GM10248 (cell line): ENCODE measurements around the gene PIP4K2A.

ENCODE experiments used
- CTCF ChIA-PET: fragments of 300-600 bp; sonication (Branson Sonifier 250); formaldehyde crosslinking; extraction: SDS; loops from one replicate; lab custom pipeline; 2021; ENCODE audit warnings: antibody characterized with exemption; lab: Yijun Ruan, JAX
- POLR2A ChIA-PET: fragments of 350-650 bp; sonication (Branson Sonifier 250); formaldehyde crosslinking; extraction: SDS; loops from one replicate; lab custom pipeline; 2020; ENCODE audit warnings: antibody characterized with exemption; lab: Yijun Ruan, JAX
- DNase-seq: peaks from one replicate; pipeline ENCODE4 v3.0.0; 2012; ENCODE audit errors: extremely low spot score
- TF ChIP-seq, protein P1 (sequence below): IDR thresholded peaks from 2 replicates; pipeline ENCODE4 v1.5.1; 2012; ENCODE audit warnings: mild to moderate bottlenecking, low read depth; ENCODE audit errors: extremely low read depth, missing control alignments, control extremely low read depth

The PIP4K2A gene

DNA sequence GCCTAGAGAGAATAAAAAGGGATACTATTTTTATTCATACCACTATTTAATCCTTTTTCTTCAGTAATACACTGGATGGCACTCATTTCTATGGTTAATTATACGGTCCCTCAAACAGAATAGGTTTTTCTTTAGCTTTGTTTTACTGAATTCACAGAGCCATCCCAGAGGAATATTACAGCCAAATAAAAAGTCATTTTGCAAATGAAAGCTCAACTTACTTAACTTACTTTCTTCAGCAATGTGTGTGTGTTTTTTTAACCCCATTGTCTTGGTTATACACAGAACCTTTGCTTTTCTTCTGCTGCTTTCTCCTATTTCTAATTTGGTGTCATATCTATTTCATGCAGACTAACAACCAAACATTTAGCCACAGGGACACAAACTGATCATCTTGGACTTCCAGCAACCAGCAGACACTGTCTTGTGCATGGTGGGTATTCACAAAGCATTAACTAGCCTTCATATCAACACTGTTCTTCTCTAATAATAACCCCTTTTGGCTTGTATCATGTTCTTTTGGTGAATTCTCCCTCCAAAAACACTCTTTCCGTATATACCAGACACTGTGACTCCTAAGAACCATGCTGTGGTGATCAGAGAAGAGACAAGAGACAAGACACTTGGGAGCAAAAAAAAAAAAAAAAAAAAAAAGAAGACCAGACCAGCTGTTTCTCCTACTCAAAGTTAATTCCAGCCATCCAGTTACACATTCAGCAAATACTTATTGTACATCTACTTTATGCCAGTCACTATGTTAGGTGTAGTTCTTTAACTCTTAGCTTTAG is 40.4 kb downstream of the PIP4K2A start:
- DNase-seq = no peak
- TF ChIP-seq, protein P1, sequence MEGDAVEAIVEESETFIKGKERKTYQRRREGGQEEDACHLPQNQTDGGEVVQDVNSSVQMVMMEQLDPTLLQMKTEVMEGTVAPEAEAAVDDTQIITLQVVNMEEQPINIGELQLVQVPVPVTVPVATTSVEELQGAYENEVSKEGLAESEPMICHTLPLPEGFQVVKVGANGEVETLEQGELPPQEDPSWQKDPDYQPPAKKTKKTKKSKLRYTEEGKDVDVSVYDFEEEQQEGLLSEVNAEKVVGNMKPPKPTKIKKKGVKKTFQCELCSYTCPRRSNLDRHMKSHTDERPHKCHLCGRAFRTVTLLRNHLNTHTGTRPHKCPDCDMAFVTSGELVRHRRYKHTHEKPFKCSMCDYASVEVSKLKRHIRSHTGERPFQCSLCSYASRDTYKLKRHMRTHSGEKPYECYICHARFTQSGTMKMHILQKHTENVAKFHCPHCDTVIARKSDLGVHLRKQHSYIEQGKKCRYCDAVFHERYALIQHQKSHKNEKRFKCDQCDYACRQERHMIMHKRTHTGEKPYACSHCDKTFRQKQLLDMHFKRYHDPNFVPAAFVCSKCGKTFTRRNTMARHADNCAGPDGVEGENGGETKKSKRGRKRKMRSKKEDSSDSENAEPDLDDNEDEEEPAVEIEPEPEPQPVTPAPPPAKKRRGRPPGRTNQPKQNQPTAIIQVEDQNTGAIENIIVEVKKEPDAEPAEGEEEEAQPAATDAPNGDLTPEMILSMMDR = no peak
- CTCF ChIA-PET = interaction anchor here (0.9 to 2.0 kb wide), 2 partner anchors 24 to 42 kb away, joined by 3 to 5 read pairs; no protein-coding TSS in a partner anchor
- POLR2A ChIA-PET = interaction anchor here (0.6 kb wide), 1 partner anchor 9 kb away, joined by 4 read pairs; no protein-coding TSS in a partner anchor

- ChIA-PET CTCF (interaction anchor here (0.9 to 2.3 kb wide), 2 partner anchors 10 to 75 kb away, joined by 3 to 6 read pairs; no protein-coding TSS in a partner anchor), POLR2A (interaction anchor here (0.6 kb wide), 1 partner anchor 23 kb away, joined by 3 read pairs; no protein-coding TSS in a partner anchor)
- DNase-seq = no peak
- TF ChIP-seq, protein P1 = no peak
These were observed 41.3 kb downstream of the PIP4K2A start for GRCh38 chr10:22673091-22673392.

GRCh38 chr10:22672319-22673090 is 41.9 kb downstream of the PIP4K2A start:
- TF ChIP-seq, protein P1 = no peak
- ChIA-PET POLR2A (interaction anchor here (0.6 kb wide), 1 partner anchor 24 kb away, joined by 3 read pairs; no protein-coding TSS in a partner anchor), CTCF (interaction anchor here (0.9 to 2.3 kb wide), 5 partner anchors 11 to 75 kb away, joined by 3 to 7 read pairs (median 4); no protein-coding TSS in a partner anchor)
- no peak for DNase-seq

- no peak for DNase-seq
- POLR2A ChIA-PET = no interaction called here
- CTCF ChIA-PET = interaction anchor here (1.0 to 2.3 kb wide), 7 partner anchors 12 to 55 kb away, joined by 3 to 7 read pairs (median 5); no protein-coding TSS in a partner anchor
- TF ChIP-seq, protein P1 = no peak
These were observed 43.6 kb downstream of the PIP4K2A start for GRCh38 chr10:22670788-22671187.

DNA sequence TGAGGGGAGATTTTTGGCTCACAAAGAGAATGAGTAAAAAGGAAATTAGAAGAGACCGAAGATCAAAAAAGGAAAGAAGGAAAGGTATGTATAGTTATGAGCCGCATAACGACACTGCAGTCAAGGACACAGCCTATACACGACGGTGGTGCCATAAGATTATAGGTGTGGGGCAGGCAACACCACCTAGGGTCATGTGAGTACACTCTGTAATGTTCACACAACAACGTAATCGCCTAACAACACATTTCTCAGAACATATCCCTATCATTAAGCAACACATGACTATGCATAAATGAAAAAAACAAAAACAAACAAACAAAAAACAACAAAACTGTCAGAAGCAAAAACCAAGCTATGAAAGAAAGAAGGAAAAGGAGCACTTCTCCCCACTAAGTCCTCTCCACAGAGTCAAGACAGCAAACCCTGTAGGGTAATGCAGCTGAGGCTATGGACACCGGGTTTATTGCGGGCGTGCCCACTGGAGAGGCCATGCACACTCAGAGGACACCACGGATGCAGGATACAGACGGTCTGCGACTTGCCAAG is 45.1 kb downstream of the PIP4K2A start:
- ChIA-PET POLR2A (no interaction called here), CTCF (interaction anchor here (0.9 to 2.8 kb wide), 6 partner anchors 9 to 51 kb away, joined by 3 to 12 read pairs (median 4); no protein-coding TSS in a partner anchor)
- TF ChIP-seq, protein P1 = no peak
- no peak for DNase-seq

DNA sequence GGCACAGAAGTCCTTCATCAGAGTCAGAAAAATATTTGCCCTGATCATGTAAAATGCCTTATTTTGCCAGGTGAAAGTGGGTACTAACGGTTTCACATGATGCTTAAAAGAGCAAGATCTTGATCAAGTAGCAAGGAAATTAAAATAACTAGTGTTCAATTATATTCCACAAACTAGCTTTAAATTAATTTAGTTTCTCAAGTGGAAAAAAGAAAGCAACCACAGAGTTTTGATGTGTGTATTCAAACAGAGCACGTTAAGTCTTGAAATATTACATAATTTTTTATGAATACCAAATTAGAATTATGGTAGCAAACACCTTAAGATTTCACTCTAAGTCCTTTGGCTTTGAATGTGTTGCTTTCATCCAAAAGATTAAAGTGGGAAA is 47.3 kb downstream of the PIP4K2A start:
- DNase-seq = no peak
- TF ChIP-seq, protein P1 = no peak
- POLR2A ChIA-PET = no interaction called here
- CTCF ChIA-PET = interaction anchor here (0.9 to 2.6 kb wide), 2 partner anchors 11 to 12 kb away, joined by 3 to 6 read pairs; no protein-coding TSS in a partner anchor
